GM12891 (cell line): ENCODE results near the gene TPMT.

Experiments used
- DNase-seq: peaks from one replicate; pipeline ENCODE4 v3.0.0; 2011; ENCODE audit warnings: low spot score; ENCODE audit not compliant: insufficient read length
- FAIRE-seq: peaks from 2 replicates; lab custom pipeline; 2011; peaks lifted over from hg19 to GRCh38; lab: Jason Lieb, UNC
- PAX5 ChIP-seq: IDR thresholded peaks from 2 replicates; pipeline ENCODE4 v1.6.1; 2011; ENCODE audit warnings: low read length, moderate library complexity, mild to moderate bottlenecking; ENCODE audit not compliant: insufficient read depth, severe bottlenecking
- POLR2A ChIP-seq: IDR thresholded peaks from 2 replicates; pipeline ENCODE4 v1.6.1; 2011; ENCODE audit warnings: low read depth, low read length, control low read depth
- POLR2AphosphoS5 ChIP-seq: IDR thresholded peaks from 2 replicates; pipeline ENCODE4 v1.6.1; 2011; ENCODE audit warnings: low read depth, low read length, control low read depth
- POU2F2 ChIP-seq: IDR thresholded peaks from 2 replicates; pipeline ENCODE4 v1.6.1; 2011; ENCODE audit warnings: low read depth, mild to moderate bottlenecking, control low read depth, low read length, moderate library complexity
- SPI1 ChIP-seq: IDR thresholded peaks from 2 replicates; pipeline ENCODE4 v1.6.1; 2011; ENCODE audit warnings: low read depth, low read length, control low read depth
- TAF1 ChIP-seq: IDR thresholded peaks from 2 replicates; pipeline ENCODE4 v1.6.1; 2011; ENCODE audit warnings: low read depth, low read length, control low read depth

The TPMT gene

DNA sequence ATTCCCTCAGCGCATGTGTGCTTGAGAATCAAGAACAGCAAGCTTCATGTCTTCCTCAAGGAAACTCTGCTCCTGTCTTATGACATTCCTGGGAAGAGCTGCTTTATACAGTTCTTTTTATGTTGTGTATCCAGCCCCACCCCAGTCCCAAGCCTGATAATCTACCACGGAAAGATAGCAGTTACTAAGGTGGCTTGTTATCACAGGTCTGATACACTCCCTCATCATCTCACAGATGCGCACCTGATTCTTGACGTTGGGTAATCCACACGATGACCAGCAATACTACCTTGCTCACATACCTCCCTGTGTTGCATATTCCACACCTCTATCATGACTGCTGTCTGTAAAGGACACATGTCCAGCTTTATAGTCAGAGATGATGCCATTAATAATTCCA is 35.6 kb downstream of the TPMT start:
- DNase-seq (no peak), FAIRE-seq (no peak)
- no peak for TF ChIP-seq POU2F2
- no peak for TF ChIP-seq POLR2A
- TF ChIP-seq POLR2AphosphoS5: no peak

DNA sequence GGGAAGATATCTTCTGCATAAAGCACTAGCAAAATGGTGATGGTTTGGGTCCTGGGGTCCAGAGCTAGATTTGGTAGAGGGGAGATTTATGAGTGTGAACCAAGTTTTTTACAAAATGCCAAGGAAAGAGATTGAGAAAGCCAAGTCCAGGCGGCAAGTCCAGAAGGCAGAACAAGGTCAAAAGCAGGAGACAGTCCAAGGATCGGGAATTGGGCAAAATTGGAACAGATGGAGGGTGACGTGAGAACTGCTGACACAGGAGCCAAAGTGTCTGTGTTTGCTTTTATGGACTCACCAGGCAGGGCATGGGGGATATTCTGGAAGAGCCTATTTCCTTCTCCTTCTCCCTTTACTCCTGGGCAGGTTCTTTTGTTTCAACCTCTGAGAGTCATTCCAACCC is 36.5 kb downstream of the TPMT start:
- no peak for TF ChIP-seq POLR2A
- TF ChIP-seq TAF1: no peak
- TF ChIP-seq POU2F2: no peak
- TF ChIP-seq SPI1: no peak
- no peak for TF ChIP-seq PAX5
- TF ChIP-seq POLR2AphosphoS5: no peak

GRCh38 chr6:18117136-18117535 is 37.7 kb downstream of the TPMT start:
- DNase-seq (no peak), FAIRE-seq (no peak)

More for the DNA sequence above, 36.5 kb downstream of the TPMT start:
- FAIRE-seq (no peak), DNase-seq (no peak)

GRCh38 chr6:18115356-18115755 is 39.5 kb downstream of the TPMT start:
- DNase-seq: no peak
- FAIRE-seq: no peak
- peak; percentile 36; the same call in 1 of the 2 replicates for TF ChIP-seq SPI1
- no peak for TF ChIP-seq POLR2AphosphoS5

More at GRCh38 chr6:18117136-18117535, 37.7 kb downstream of the TPMT start:
- TF ChIP-seq PAX5: no peak
- TF ChIP-seq SPI1: no peak
- no peak for TF ChIP-seq POLR2AphosphoS5
- no peak for TF ChIP-seq POU2F2

- no peak for TF ChIP-seq SPI1
- no peak for TF ChIP-seq TAF1
- no peak for TF ChIP-seq POLR2AphosphoS5
- TF ChIP-seq PAX5: no peak
- no peak for TF ChIP-seq POU2F2
- TF ChIP-seq POLR2A: no peak
- DNase-seq: no peak
- FAIRE-seq: no peak
These were observed 44.7 kb downstream of the TPMT start for GRCh38 chr6:18110162-18110561.

DNA sequence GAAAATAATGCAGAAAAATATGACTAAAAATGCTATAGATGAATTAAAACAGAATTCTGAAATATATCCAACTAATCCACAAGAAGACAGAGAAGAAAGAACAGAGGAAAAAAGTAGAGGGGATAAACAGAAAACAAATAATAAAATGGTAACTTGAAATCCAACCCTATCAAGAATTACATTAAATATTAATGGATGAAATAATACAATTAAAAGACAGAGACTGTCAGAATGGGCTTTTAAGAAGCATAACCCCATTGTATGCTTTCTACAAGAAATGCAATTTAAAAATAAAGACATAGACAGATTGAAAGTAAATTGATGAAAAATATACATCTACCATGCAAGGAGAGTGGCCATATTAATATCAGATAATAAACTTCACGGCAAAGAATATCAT is 47.8 kb downstream of the TPMT start:
- TF ChIP-seq POLR2A (no peak), POU2F2 (no peak), TAF1 (no peak), SPI1 (no peak), POLR2AphosphoS5 (no peak), PAX5 (no peak)
- FAIRE-seq (no peak), DNase-seq (no peak)

GRCh38 chr6:18102783-18103509 is 51.9 kb downstream of the TPMT start:
- DNase-seq (no peak), FAIRE-seq (no peak)
- no peak for TF ChIP-seq PAX5
- no peak for TF ChIP-seq POLR2AphosphoS5
- no peak for TF ChIP-seq POU2F2
- no peak for TF ChIP-seq SPI1
- TF ChIP-seq TAF1: no peak
- no peak for TF ChIP-seq POLR2A

DNA sequence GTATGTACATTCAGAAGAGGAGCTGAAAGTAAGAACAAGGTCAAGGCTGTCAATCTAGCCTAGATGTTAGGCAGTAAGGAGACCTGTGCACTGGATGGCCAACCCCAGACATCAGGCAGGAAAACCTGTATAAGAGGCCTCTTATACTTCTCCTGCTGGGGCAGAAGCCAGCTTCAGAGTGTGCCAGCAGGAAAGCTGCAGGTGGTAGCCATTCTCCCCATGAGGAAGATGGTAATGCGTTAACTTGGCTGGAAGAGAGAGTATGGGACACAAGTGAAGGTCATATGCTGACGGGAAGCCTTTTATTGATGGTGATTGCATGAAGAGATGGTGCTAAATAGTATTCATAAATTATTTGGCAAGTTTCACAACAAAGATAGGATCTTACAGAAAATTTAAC is 53.0 kb downstream of the TPMT start:
- TF ChIP-seq SPI1: no peak
- FAIRE-seq (no peak), DNase-seq (no peak)

DNA sequence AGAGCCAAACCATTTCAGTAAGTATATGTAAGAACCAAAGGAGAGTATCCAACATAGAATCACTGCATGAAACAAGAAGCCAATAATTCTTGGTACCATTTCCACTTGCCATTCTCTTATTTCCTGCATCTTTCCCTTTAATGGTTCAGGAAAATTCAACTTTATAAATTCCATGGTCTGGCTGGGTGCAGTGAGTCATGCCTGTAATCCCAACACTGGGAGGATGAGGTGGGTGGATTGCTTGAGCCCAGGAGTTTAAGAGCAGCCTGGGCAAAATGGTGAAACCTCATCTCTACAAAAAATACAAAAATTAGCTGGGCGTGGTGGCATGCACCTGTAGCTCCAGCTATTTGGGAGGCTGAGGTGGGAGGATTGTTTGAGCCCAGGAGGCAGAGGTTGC is 53.6 kb downstream of the TPMT start:
- TF ChIP-seq POLR2AphosphoS5: no peak
- TF ChIP-seq POU2F2: no peak
- no peak for TF ChIP-seq PAX5
- no peak for TF ChIP-seq SPI1
- no peak for TF ChIP-seq POLR2A
- no peak for TF ChIP-seq TAF1
- DNase-seq: no peak
- no peak for FAIRE-seq

- TF ChIP-seq POLR2A (no peak), PAX5 (no peak), SPI1 (no peak), TAF1 (no peak), POU2F2 (no peak)
- DNase-seq (no peak), FAIRE-seq (no peak)
These were observed 54.6 kb downstream of the TPMT start for GRCh38 chr6:18100296-18100695.

DNA sequence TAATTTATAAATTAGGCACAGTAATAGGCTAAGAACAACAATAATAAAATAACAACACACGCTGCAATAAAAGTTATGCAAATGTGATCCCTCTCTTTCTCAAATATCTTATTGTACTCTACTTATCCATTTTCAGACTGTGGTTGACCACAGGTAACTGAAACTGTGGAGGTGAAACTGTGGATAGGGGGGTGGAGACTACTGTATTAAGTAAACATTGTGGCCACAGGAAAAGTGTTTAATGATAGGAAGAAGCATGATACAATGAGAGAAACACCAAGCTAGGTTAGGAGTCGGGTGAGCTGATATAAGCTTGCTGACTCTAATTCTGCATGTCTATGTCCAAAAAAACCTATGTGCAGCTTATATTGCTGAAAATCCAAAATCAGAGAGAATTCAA is 55.4 kb downstream of the TPMT start:
- TF ChIP-seq SPI1 (no peak), TAF1 (no peak), PAX5 (no peak), POU2F2 (no peak), POLR2AphosphoS5 (no peak), POLR2A (no peak)
- DNase-seq: no peak
- no peak for FAIRE-seq
